NCI-H510A (cell line): ENCODE results near the gene KRT28.
"Not testable (repeated sequence)": the region's sequence is repeated elsewhere in the genome, so short reads cannot be mapped to it uniquely, and the experiment has no call there.

ENCODE experiments used
- DNase-seq: peaks from one replicate; lab custom pipeline; 2025; lab: John Stamatoyannopoulos, UW

KRT28 gene

GRCh38 chr17:40818733-40819527, 19.2 kb upstream of the KRT28 start:
- DNase-seq = peak; percentile 63

- DNase-seq = no peak
These were observed 18.6 kb upstream of the KRT28 start for GRCh38 chr17:40818343-40818732.

GRCh38 chr17:40817103-40817682, 17.4 kb upstream of the KRT28 start:
- DNase-seq = no peak

DNA sequence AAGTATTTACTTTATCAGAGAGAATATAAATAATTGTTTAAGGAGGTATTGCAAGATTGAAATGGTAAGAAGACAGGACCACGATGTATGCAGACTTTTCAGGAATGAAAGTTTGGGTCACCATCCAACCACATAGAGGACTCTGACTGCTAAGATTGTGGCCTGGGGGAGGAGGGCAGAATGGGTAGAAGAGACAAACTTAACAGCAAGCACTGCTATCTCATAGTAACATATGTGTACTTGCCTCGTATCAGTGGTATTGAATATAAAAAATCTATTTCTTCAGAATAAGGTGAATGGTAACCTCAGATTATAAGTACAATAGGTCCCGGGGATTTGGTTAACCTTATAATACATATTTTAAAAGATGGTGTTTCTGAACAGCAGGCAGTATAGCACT, 16.8 kb upstream of the KRT28 start:
- no peak for DNase-seq

GRCh38 chr17:40815381-40815780, 15.6 kb upstream of the KRT28 start:
- no peak for DNase-seq

GRCh38 chr17:40814657-40815056, 14.9 kb upstream of the KRT28 start:
- DNase-seq = not testable (repeated sequence)

DNA sequence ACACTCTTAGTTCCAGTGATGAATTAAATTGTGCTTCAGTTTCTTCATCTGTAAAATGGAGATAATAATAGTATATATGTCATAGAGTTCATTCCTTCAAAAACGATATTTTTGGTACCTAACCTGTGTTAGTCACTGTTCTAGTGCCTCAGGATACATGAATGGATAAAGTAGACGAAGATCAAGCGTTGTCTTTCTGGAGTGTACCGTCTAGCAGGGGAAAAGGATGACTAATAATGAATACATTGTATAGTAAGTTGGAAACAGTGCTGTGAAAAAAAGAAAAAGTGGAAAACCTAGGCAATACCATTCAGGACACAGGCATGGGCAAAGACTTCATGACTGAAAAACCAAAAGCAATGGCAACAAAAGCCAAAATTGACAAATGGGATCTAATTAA, 14.0 kb upstream of the KRT28 start:
- DNase-seq = no peak

GRCh38 chr17:40812639-40813038, 12.9 kb upstream of the KRT28 start:
- no peak for DNase-seq

DNA sequence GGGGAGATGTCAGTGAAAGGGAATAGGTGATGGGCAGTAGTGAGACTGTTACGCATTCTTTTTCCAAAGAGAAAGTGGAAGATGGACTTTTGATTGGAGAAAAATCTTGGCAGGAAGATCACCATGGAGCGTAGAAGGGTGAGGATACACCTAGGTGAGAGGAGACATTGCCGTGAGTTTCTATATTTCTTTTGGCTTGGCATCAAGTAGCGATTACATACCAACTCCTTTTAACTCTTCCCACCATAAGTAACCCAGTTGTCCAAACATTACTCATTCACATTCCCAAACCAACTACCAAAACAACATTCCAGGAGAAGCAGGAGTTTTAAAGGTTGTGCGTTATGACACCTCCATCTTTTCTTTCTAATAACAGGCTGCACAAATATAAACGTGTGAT, 10.7 kb upstream of the KRT28 start:
- no peak for DNase-seq

DNA sequence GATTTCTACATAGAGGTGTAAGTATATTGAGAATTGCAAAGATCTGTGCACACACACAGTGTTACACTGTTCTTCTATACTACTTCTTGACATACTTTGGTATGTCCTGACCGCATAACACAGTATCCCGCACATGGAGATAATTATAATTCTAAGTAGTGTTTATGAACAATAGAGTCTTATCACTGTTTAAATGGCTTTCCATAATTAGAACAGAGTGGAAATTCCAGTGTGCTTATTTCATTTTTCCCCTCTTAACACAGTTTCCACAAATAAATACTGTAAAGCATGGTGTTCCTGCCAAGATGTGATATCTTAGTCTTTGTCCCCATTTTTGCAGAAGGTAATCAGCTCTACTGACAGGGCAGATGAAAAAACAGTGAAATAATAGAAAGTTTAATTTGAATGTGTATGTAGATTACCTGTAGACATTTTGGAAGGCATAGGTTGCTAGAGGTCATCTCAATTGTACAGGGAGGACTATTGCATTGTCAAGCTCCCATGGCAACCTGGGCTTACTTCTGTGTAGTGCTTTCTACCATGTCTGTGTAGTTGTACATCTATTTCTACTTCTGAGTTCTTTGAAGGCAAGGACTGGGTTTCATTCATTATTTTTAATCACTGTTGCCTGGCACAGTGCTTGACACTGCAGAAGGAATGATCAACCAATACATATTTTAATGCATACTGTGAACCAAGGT, 10.1 kb upstream of the KRT28 start:
- DNase-seq = no peak

GRCh38 chr17:40806131-40806530, 6.4 kb upstream of the KRT28 start:
- no peak for DNase-seq

DNA sequence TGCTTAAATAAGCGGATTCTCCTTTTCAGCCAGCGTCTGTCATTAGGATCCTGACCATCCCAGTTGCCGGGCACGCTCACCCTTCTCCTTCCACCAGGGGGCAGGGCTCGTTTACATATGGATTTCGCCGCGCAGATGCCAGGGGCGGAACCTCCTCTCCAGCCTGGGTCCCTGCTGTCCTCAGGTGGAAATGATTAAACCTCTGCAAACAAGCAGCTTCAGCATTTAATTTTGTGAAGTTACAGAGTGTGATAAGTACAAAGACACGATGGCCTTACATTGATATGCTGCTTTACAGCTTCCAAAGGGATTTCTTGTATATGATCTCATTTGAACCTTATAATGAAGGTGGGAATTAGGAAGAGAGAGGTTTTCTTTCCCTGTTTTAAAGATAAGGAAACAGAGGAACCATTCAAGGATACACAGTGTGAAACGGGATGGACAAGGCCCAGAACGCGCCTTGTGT, 3.9 kb upstream of the KRT28 start:
- peak; percentile 69 for DNase-seq

DNA sequence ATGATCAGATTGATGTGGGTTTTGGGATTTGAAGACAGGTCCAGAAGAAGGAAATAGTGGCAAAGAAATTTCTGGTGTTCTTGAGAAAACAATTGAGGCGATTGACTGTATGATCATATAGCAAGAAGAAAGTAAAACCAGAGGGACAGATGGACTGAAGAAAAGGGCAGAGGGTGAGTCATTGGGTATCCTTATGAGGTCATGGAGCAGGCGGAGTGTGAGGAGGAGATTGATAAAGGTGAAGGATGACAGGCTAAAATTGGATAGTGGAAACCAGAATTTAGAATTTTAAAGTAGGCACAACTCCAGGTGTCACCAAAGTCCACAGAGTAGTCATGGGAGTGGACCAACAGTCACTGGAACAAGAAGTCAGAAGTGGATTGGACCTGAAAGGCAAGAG, 1.4 kb upstream of the KRT28 start:
- DNase-seq = no peak

GRCh38 chr17:40800381-40800780, 622 bp upstream of the KRT28 start:
- DNase-seq = no peak

GRCh38 chr17:40796846-40797245, 2.9 kb downstream of the KRT28 start:
- DNase-seq = no peak

DNA sequence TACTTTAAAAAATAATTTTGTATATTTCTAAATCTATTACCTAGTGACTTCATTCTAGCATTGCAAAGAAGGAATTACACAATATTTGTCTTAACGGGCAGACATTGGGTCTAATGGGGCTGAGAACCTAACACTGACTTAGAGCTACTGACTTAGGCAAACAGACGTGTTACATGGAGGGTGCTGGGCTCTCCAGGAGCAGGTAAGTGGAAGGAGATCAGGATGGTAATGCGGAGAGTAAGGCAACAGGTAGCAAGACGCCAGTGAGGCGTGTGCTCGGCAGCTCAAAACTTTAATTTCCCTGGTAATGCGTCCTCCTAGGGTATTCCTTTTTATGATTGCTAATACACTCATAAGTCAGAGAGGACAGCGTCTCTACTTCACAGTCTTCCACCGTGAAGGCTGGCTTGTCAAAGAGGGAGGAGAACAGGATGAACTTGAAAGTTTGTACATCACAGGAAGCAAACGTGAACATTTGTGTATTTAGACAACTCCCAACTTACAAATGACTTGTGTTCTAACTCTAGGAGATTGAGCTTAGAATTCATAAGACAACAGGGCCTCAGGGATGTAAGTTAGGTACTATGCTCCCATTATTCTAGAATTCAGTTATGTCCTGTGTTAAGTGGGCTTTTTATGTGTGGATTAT, 4.6 kb downstream of the KRT28 start:
- no peak for DNase-seq

DNA sequence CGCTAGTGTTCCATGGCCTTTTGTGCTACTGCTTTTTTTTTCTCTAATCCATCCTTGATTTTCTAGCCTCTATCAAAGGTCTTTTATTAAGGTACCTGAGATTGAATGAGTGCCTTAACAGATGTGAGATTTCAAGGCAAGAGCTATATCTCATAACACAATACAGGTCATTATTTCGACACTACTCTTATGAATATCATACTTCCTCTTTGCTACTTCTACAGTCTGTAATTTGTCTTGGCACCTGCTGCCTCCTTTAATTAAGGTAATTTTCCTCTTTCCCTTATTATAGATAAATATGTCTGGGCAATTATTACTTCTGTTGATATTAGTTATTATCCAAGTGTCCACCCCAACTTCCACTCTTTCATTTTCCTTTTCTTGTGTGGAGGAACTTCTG, 5.3 kb downstream of the KRT28 start:
- no peak for DNase-seq

GRCh38 chr17:40793832-40794231, 5.9 kb downstream of the KRT28 start:
- peak; percentile 45 for DNase-seq

DNA sequence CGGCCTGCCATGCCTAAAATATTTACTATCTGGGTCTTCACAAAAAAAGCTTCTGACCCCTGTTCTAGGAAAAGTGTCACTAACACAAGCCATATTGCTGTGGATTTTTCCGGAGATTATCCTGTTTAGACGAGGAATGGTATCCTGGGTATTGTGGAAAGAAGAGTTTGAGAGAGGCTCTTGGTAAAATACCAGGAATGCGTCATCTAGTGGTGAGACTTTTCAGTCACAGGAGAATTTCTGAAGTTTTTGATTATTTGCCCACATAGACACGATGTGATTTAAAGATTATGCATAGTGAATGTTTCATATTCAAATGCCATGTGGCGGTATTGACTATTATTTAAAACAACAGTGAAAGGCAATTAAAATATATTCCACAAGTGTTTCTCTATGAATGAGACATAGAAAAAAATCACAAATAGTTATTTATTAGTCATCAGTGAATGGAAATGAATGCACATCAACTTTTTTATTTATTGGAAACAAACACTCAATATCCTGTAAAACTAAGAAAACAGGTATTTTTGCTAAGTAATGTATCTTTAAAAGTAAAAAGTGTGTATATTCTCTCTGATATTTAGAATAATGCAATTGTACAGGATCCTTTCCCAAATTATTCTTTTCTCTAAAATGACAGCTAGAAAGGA, 7.8 kb downstream of the KRT28 start:
- no peak for DNase-seq

DNA sequence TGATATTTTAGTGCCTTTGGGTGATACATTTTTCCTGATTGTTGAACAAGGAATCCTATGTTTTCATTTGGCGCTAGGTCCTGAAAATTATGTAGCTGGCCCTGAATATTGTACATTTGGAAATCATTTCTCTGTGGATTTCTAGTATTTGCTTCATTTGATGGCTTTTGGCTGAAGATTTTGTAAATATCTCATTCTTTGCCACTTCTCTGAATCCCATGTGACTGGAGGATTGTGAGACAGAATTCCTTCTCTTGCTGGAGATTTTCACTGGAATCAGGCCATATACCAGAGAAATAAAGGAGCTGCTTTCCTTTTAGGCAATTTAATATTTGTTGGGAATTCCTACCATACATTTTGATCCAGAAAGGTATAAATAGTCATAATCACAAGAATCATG, 8.6 kb downstream of the KRT28 start:
- DNase-seq = no peak

DNA sequence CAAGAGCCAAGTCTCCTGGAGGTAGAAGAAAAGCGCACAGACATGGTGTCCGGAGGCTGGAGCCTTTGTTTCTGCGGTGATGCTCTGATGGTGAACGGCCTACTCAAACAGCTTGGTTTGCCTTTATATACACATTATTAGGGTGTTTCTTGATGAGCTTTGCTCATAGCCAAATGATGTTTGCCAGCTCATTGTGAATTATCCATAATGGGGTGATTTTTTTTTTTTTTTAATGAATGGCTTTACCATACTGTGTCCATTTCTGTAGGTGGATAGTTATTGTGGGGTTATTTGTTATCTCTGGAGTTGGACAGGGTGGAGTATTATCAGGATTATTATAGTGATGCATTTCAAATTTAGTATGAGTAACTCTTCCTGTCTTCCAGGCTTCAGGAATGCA, 17.3 kb downstream of the KRT28 start, which contains the start of gene KRT27:
Gene KRT27 (minus strand): TSS at position 101 of the 400 bp plus-strand sequence. CDS start 57 bp downstream, at position 44.
- no peak for DNase-seq
